Activated T-helper 2 cell treated with anti-CD3 and anti-CD28 coated beads, Interferon-gamma antibody, Interleukin-2, Interleukin-4, amounts not matched to agents 10 μg/mL and 5 μg/mL and 100 μg/mL, durations not matched to agents 14 hours and 24 hours and 36 hours (primary cell): ENCODE results near the gene STK11. TPM values are rescaled to one million over a fixed set of nuclear protein-coding genes. Genes with fewer than 3 reads are reported as not detected.
"Not testable (repeated sequence)": the region's sequence is repeated elsewhere in the genome, so short reads cannot be mapped to it uniquely, and the experiment has no call there.

Experiments
- DNase-seq: peaks from one replicate; pipeline ENCODE4 v3.0.0; 2021; ENCODE audit warnings: low spot score
- H3K27ac Mint-ChIP-seq: one replicate; pipeline ENCODE4 v1.8.0; 2021; ENCODE audit warnings: mixed read lengths
- H3K27me3 Mint-ChIP-seq: one replicate; pipeline ENCODE4 v1.8.0; 2021; ENCODE audit warnings: low read depth, mixed read lengths
- H3K36me3 Mint-ChIP-seq: one replicate; pipeline ENCODE4 v1.8.0; 2021; ENCODE audit warnings: low read depth, mixed read lengths
- H3K4me1 Mint-ChIP-seq: one replicate; pipeline ENCODE4 v1.8.0; 2021; ENCODE audit warnings: low read depth, mixed read lengths
- H3K4me3 Mint-ChIP-seq: one replicate; pipeline ENCODE4 v1.8.0; 2021; ENCODE audit warnings: low read depth, mild to moderate bottlenecking, moderate library complexity, mixed read lengths
- H3K9me3 Mint-ChIP-seq: one replicate; pipeline ENCODE4 v1.8.0; 2021; ENCODE audit warnings: mixed read lengths
- intact Hi-C: fragments of 100-400 bp; cut with micrococcal nuclease; formaldehyde crosslinking; loops from one replicate; pipeline ENCODE4 v1.15.1; 2023
- total RNA-seq: library from RNA; stranded (reverse); gene quantifications from 2 replicates; pipeline ENCODE4 v1.2.3, GENCODE V29; 2022

The STK11 gene
- total RNA-seq, 1 donor from 2014 or later: 65.7 TPM

- peaks cover 16% of the 10 kb centered on the region for H3K4me1 Mint-ChIP-seq
- DNase-seq: no peak
These were observed 729 bp downstream of the STK11 start for GRCh38 chr19:1206150-1206863.

GRCh38 chr19:1206864-1207450 lies 1.4 kb downstream of the STK11 start:
- peak overlapping the region; percentile 77 for H3K27ac Mint-ChIP-seq
- H3K9me3 Mint-ChIP-seq: no peaks in the 10 kb centered on the region
- peak overlapping the region; percentile 91 for H3K4me3 Mint-ChIP-seq
- no peaks in the 10 kb centered on the region for H3K27me3 Mint-ChIP-seq
- H3K4me1 Mint-ChIP-seq: peaks cover 20% of the 10 kb centered on the region
- intact Hi-C loops: no loop called here
- no peak for DNase-seq
- peaks cover 35% of the 10 kb centered on the region for H3K36me3 Mint-ChIP-seq

More at GRCh38 chr19:1206150-1206863, 729 bp downstream of the STK11 start:
- Mint-ChIP-seq H3K27me3 (no peaks in the 10 kb centered on the region), H3K4me3 (peak overlapping the region; percentile 91), H3K36me3 (peaks cover 30% of the 10 kb centered on the region), H3K9me3 (no peaks in the 10 kb centered on the region), H3K27ac (peak overlapping the region; percentile 77)
- intact Hi-C loops: no loop called here

- DNase-seq, H3K27ac Mint-ChIP-seq, H3K9me3 Mint-ChIP-seq, intact Hi-C loops, H3K27me3 Mint-ChIP-seq: not testable (repeated sequence)
- peaks cover 43% of the 10 kb centered on the region for H3K36me3 Mint-ChIP-seq
- H3K4me3 Mint-ChIP-seq: peak overlapping the region; percentile 26
- H3K4me1 Mint-ChIP-seq: peaks cover 18% of the 10 kb centered on the region
These were observed 3.3 kb downstream of the STK11 start for GRCh38 chr19:1208830-1209229.

GRCh38 chr19:1210227-1210538 lies 4.6 kb downstream of the STK11 start:
- H3K27me3 Mint-ChIP-seq: no peaks in the 10 kb centered on the region
- no peak overlapping the region for H3K4me3 Mint-ChIP-seq
- H3K9me3 Mint-ChIP-seq: no peaks in the 10 kb centered on the region
- DNase-seq: no peak
- H3K4me1 Mint-ChIP-seq: peaks cover 19% of the 10 kb centered on the region
- no peak overlapping the region for H3K27ac Mint-ChIP-seq
- peaks cover 46% of the 10 kb centered on the region for H3K36me3 Mint-ChIP-seq
- intact Hi-C loops: no loop called here

- no peak for DNase-seq
- Mint-ChIP-seq H3K4me1 (peaks cover 18% of the 10 kb centered on the region), H3K27me3 (no peaks in the 10 kb centered on the region), H3K4me3 (peak overlapping the region; percentile 26), H3K9me3 (no peaks in the 10 kb centered on the region), H3K36me3 (peaks cover 44% of the 10 kb centered on the region), H3K27ac (no peak overlapping the region)
- intact Hi-C loops: no loop called here
These were observed 6.1 kb downstream of the STK11 start for GRCh38 chr19:1211494-1212234.

GRCh38 chr19:1213391-1214286 lies 8.1 kb downstream of the STK11 start:
- no peaks in the 10 kb centered on the region for H3K9me3 Mint-ChIP-seq
- H3K4me3 Mint-ChIP-seq: peak overlapping the region; percentile 72
- peak; percentile 42 for DNase-seq
- peaks cover 18% of the 10 kb centered on the region for H3K4me1 Mint-ChIP-seq
- H3K27ac Mint-ChIP-seq: peak overlapping the region; percentile 98
- intact Hi-C loops: no loop called here
- no peaks in the 10 kb centered on the region for H3K27me3 Mint-ChIP-seq
- H3K36me3 Mint-ChIP-seq: peaks cover 33% of the 10 kb centered on the region

GRCh38 chr19:1214299-1214861 lies 8.8 kb downstream of the STK11 start:
- Mint-ChIP-seq H3K27me3 (no peaks in the 10 kb centered on the region), H3K27ac (peak overlapping the region; percentile 98), H3K4me3 (peak overlapping the region; percentile 72), H3K9me3 (no peaks in the 10 kb centered on the region), H3K36me3 (peaks cover 33% of the 10 kb centered on the region), H3K4me1 (peaks cover 18% of the 10 kb centered on the region)
- DNase-seq: no peak
- intact Hi-C loops: no loop called here

- Mint-ChIP-seq H3K4me1 (peaks cover 15% of the 10 kb centered on the region), H3K9me3 (no peaks in the 10 kb centered on the region), H3K4me3 (no peak overlapping the region), H3K27ac (no peak overlapping the region), H3K36me3 (peaks cover 28% of the 10 kb centered on the region), H3K27me3 (no peaks in the 10 kb centered on the region)
- no peak for DNase-seq
- intact Hi-C loops: no loop called here
These were observed 9.5 kb downstream of the STK11 start for GRCh38 chr19:1214862-1215731.

- Mint-ChIP-seq H3K9me3 (no peaks in the 10 kb centered on the region), H3K4me1 (peaks cover 12% of the 10 kb centered on the region), H3K27me3 (no peaks in the 10 kb centered on the region), H3K27ac (no peak overlapping the region), H3K4me3 (no peak overlapping the region), H3K36me3 (peaks cover 18% of the 10 kb centered on the region)
- DNase-seq: no peak
- intact Hi-C loops: no loop called here
These were observed 11.2 kb downstream of the STK11 start for GRCh38 chr19:1216756-1217155.

GRCh38 chr19:1217366-1217765 lies 11.8 kb downstream of the STK11 start:
- H3K4me1 Mint-ChIP-seq: peaks cover 11% of the 10 kb centered on the region
- no peak overlapping the region for H3K4me3 Mint-ChIP-seq
- intact Hi-C loops: no loop called here
- peaks cover 15% of the 10 kb centered on the region for H3K36me3 Mint-ChIP-seq
- no peaks in the 10 kb centered on the region for H3K27me3 Mint-ChIP-seq
- DNase-seq: no peak
- H3K9me3 Mint-ChIP-seq: no peaks in the 10 kb centered on the region
- no peak overlapping the region for H3K27ac Mint-ChIP-seq

- Mint-ChIP-seq H3K4me3 (no peak overlapping the region), H3K4me1 (peaks cover 4% of the 10 kb centered on the region), H3K36me3 (peaks cover 6% of the 10 kb centered on the region), H3K9me3 (no peaks in the 10 kb centered on the region), H3K27ac (no peak overlapping the region), H3K27me3 (no peaks in the 10 kb centered on the region)
- intact Hi-C loops: no loop called here
- no peak for DNase-seq
These were observed 13.4 kb downstream of the STK11 start for GRCh38 chr19:1218751-1219567.
